ENCODE measurements around the gene GRIN2A. TPM values are rescaled to one million over a fixed set of nuclear protein-coding genes. Genes with fewer than 3 reads are reported as not detected.

Gene GRIN2A
- total RNA-seq, 2 experiments from 2014 or later, result not detected

DNA sequence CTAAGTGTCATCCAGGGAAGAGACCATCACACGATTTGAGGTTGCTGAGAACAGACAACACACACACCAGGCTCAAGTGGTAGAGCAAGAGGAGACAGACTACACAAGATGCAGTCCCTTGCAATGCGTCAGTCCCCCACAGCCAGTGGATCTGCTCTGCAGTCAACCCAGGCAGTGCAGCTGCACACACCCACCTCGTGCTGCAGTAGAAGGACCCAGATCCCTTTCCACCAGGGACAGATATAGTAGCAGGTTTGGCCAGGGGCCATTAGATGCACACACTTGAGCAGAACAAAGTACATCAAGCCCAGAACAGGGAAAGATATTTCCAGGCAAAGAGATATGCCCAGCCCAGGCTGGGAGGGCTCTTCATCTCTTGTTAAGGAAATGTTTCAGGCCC is 112.9 kb downstream of the GRIN2A start:
- no peaks in the 10 kb centered on the region for H3K4me1 Mint-ChIP-seq (ENCODE audit: low read depth)
- peaks cover 2% of the 10 kb centered on the region for H3K27me3 Mint-ChIP-seq
- CTCF ChIA-PET, result no interaction called here
- DNase-seq, result no peak
- H3K9me3 Mint-ChIP-seq, result no peaks in the 10 kb centered on the region
- intact Hi-C loops (cut with micrococcal nuclease), result no loop called here
- H3K36me3 Mint-ChIP-seq, result no peaks in the 10 kb centered on the region
- no peak overlapping the region for H3K27ac Mint-ChIP-seq
- no peak overlapping the region for H3K4me3 Mint-ChIP-seq
- POLR2A ChIA-PET, result no interaction called here

- DNase-seq, result no peak
- Mint-ChIP-seq H3K27me3 (peaks cover 2% of the 10 kb centered on the region), H3K27ac (no peak overlapping the region), H3K36me3 (no peaks in the 10 kb centered on the region), H3K4me1 (ENCODE audit: low read depth) (no peaks in the 10 kb centered on the region), H3K4me3 (no peak overlapping the region), H3K9me3 (no peaks in the 10 kb centered on the region)
- ChIA-PET CTCF (no interaction called here), POLR2A (no interaction called here)
- intact Hi-C loops (cut with micrococcal nuclease), result no loop called here
Measured at GRCh38 chr16:10067835-10068234, 114.4 kb downstream of the GRIN2A start.

GRCh38 chr16:10067406-10067805 is 114.8 kb downstream of the GRIN2A start:
- no peak overlapping the region for H3K27ac Mint-ChIP-seq
- intact Hi-C loops (cut with micrococcal nuclease), result no loop called here

DNA sequence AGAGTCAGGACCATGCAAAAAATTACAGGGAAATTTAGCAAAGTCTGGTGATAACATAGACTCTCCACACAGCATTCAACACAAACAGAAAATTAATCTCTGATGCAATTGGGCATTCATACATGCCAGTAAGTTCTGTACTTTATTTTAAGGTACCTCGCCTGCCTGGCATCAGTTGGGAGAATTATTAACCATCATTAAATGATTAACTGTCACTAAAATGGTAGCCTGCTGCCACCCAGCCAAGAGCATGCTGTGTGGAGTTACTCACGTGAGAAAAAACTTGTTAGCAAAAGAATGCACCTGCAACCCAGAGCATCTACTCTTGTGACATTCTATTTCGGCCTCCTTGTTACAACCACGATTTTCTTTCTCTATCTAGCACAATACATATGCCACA is 117.2 kb downstream of the GRIN2A start:
- intact Hi-C loops (cut with micrococcal nuclease), result no loop called here
- no peaks in the 10 kb centered on the region for H3K36me3 Mint-ChIP-seq
- ChIA-PET CTCF (no interaction called here), POLR2A (no interaction called here)
- no peaks in the 10 kb centered on the region for H3K9me3 Mint-ChIP-seq
- no peak overlapping the region for H3K4me3 Mint-ChIP-seq
- no peak for DNase-seq
- H3K27ac Mint-ChIP-seq, result no peak overlapping the region
- H3K27me3 Mint-ChIP-seq, result peaks cover 2% of the 10 kb centered on the region
- no peaks in the 10 kb centered on the region for H3K4me1 Mint-ChIP-seq (ENCODE audit: low read depth)

More at GRCh38 chr16:10067406-10067805, 114.8 kb downstream of the GRIN2A start:
- no peak for DNase-seq
- Mint-ChIP-seq H3K4me3 (no peak overlapping the region), H3K27me3 (peaks cover 2% of the 10 kb centered on the region), H3K4me1 (ENCODE audit: low read depth) (no peaks in the 10 kb centered on the region), H3K9me3 (no peaks in the 10 kb centered on the region), H3K36me3 (no peaks in the 10 kb centered on the region)
- POLR2A ChIA-PET, result no interaction called here
- CTCF ChIA-PET, result no interaction called here

- POLR2A ChIA-PET, result no interaction called here
- Mint-ChIP-seq H3K27ac (no peak overlapping the region), H3K27me3 (no peaks in the 10 kb centered on the region), H3K4me3 (no peak overlapping the region), H3K36me3 (no peaks in the 10 kb centered on the region), H3K9me3 (peaks cover 2% of the 10 kb centered on the region), H3K4me1 (ENCODE audit: low read depth) (no peaks in the 10 kb centered on the region)
- intact Hi-C loops (cut with micrococcal nuclease), result no loop called here
- CTCF ChIA-PET, result no interaction called here
- no peak for DNase-seq
Measured at GRCh38 chr16:10048850-10049249, 133.4 kb downstream of the GRIN2A start.

GRCh38 chr16:10045947-10046346 is 136.3 kb downstream of the GRIN2A start:
- Mint-ChIP-seq H3K27me3 (no peaks in the 10 kb centered on the region), H3K36me3 (no peaks in the 10 kb centered on the region), H3K9me3 (peaks cover 4% of the 10 kb centered on the region), H3K27ac (no peak overlapping the region), H3K4me1 (ENCODE audit: low read depth) (no peaks in the 10 kb centered on the region), H3K4me3 (no peak overlapping the region)
- no peak for DNase-seq
- POLR2A ChIA-PET, result no interaction called here
- intact Hi-C loops (cut with micrococcal nuclease), result no loop called here
- CTCF ChIA-PET, result no interaction called here

GRCh38 chr16:10045291-10045775 is 136.9 kb downstream of the GRIN2A start:
- H3K27me3 Mint-ChIP-seq, result no peaks in the 10 kb centered on the region
- no peak overlapping the region for H3K27ac Mint-ChIP-seq
- intact Hi-C loops (cut with micrococcal nuclease), result no loop called here
- peaks cover 4% of the 10 kb centered on the region for H3K9me3 Mint-ChIP-seq
- ChIA-PET CTCF (no interaction called here), POLR2A (no interaction called here)
- no peak for DNase-seq
- no peaks in the 10 kb centered on the region for H3K36me3 Mint-ChIP-seq
- no peaks in the 10 kb centered on the region for H3K4me1 Mint-ChIP-seq (ENCODE audit: low read depth)
- no peak overlapping the region for H3K4me3 Mint-ChIP-seq

DNA sequence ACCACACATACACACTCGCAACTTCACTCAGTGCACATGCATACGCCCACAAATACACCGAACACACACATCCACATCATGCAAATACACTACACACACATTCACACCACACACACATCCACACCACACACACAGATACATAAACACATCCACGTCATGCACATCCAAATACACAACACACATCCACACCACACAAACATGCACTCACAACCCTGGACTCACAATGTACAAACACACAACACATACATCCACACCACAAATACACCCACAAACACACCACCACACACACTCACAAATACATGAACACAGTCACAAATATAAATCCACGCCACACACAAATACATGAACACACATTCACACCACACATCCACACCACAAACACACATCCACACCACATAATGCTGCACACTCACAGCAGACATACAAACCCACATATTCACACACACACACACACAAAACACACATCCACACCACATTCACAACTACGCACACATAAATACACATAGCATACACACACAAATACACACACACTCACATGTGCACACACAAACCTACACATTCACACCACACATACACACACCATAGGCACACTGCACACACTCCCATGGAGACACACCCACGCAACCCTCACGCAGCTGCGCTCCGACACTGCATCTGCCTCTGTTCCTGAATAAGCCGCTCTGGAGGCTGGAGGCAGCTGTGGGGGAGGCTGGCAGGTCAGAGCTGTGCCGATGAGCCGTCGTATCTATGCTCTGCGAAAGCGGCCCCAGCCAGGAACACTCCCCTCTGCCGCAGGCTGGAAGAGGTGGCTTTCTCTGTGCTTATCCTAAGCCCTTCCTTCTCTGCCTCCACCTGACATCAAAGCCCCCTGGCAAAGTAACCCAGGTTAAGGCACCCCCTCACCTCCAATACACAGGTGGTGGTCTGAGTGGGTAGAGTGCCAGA is 141.8 kb downstream of the GRIN2A start:
- CTCF ChIA-PET, result interaction anchor here (0.6 kb wide), 1 partner anchor 52 kb away, joined by 3 read pairs; no protein-coding TSS in a partner anchor

DNA sequence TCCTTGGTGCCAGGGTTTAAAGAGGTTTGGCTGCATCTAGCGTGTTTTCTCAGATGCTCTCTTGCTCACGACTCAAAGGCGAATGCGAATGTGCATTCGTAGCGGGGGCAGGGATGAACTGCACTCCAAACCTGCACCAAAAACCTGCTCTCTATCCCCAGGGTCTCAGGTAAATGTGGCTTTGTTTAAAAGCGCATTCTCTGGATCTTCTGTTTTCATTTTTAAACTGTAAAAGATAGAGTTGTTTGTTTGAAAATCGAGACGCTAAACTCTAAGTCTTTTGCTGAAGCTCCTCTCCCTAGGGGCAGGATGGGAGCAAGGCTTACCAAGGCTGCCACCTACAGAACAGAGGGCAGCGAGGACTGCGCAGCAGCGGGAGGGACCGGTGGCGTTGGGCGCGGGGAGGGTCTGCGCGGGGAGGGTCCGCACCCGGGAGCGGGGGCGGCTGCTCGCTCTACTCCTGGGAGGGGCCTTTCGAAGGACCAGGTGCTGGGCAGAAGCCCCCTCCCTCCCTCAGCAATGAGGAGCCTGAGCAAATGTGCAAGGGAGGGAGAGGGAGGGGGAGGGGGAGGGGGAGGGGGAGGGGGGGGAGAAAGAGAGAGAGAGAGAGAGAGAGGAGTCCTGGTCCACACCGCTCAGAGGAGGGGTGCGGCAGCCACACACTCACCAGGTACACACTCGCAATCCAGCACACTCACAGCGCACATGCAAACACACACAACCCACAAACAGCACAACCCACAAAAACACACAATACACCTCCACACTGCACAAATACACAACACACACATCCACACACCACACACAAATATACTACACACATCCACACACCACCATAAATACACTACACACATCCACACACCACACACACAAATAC is 142.8 kb downstream of the GRIN2A start:
- ChIA-PET POLR2A (no interaction called here), CTCF (no interaction called here)
- peaks cover 2% of the 10 kb centered on the region for H3K9me3 Mint-ChIP-seq
- H3K4me1 Mint-ChIP-seq (ENCODE audit: low read depth), result peaks cover 2% of the 10 kb centered on the region
- no peak overlapping the region for H3K4me3 Mint-ChIP-seq
- H3K36me3 Mint-ChIP-seq, result no peaks in the 10 kb centered on the region
- no peak overlapping the region for H3K27ac Mint-ChIP-seq
- intact Hi-C loops (cut with micrococcal nuclease), result no loop called here
- H3K27me3 Mint-ChIP-seq, result peaks cover 3% of the 10 kb centered on the region
- peak; percentile 8 for DNase-seq

More for the DNA sequence above, 141.8 kb downstream of the GRIN2A start:
- Mint-ChIP-seq H3K4me3 (no peak overlapping the region), H3K4me1 (ENCODE audit: low read depth) (peaks cover 2% of the 10 kb centered on the region), H3K27me3 (peaks cover 3% of the 10 kb centered on the region), H3K36me3 (no peaks in the 10 kb centered on the region), H3K27ac (no peak overlapping the region), H3K9me3 (peaks cover 2% of the 10 kb centered on the region)
- POLR2A ChIA-PET, result no interaction called here
- intact Hi-C loops (cut with micrococcal nuclease), result no loop called here
- no peak for DNase-seq

DNA sequence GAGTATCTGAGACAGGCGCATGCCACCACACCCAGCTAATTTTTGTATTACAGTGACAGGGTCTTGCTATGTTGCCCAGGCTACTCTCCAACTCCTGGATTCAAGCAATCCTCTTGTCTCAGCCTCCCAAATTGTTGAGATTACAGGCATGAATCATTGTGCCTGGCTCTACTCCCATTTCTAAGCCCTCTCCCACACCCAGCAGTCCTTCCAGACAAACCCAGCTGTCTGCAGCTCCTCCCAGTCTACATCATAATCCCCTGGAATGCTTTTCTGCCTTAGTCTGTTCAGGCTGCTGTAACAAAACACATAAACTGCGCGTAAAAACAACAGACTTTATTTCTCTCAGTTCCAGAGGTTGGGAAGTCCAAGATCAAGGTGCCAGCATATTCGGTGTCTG is 144.5 kb downstream of the GRIN2A start:
- POLR2A ChIA-PET, result no interaction called here
- H3K9me3 Mint-ChIP-seq, result peaks cover 2% of the 10 kb centered on the region
- DNase-seq, result no peak
- CTCF ChIA-PET, result no interaction called here
- H3K36me3 Mint-ChIP-seq, result no peaks in the 10 kb centered on the region
- peaks cover 3% of the 10 kb centered on the region for H3K27me3 Mint-ChIP-seq
- H3K4me3 Mint-ChIP-seq, result no peak overlapping the region
- intact Hi-C loops (cut with micrococcal nuclease), result no loop called here
- H3K27ac Mint-ChIP-seq, result no peak overlapping the region
- H3K4me1 Mint-ChIP-seq (ENCODE audit: low read depth), result peaks cover 2% of the 10 kb centered on the region

GRCh38 chr16:10036956-10037355 is 145.3 kb downstream of the GRIN2A start:
- intact Hi-C loops (cut with micrococcal nuclease), result no loop called here
- POLR2A ChIA-PET, result no interaction called here

DNA sequence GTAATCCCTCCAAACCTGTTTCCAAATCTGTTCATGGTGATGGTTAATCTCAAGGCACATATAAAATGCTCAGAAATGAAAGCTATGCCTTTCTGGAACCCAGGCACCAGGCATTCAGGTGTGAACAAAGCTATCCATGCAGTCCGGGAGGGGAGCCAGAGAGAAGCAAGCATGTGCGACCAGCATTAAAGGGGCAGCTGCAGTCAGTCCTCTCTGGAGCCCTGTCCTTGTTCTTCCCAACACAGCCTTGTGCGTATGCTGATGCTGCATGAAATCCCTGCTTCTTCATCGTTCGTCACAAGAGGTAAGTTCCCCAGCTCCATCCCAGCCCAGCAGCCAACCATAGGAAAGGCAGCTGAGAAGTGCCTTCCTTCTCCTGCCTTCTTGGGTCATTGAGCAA is 148.7 kb downstream of the GRIN2A start:
- no peak overlapping the region for H3K27ac Mint-ChIP-seq
- intact Hi-C loops (cut with micrococcal nuclease), result no loop called here
- no peaks in the 10 kb centered on the region for H3K4me1 Mint-ChIP-seq (ENCODE audit: low read depth)
- CTCF ChIA-PET, result no interaction called here
- POLR2A ChIA-PET, result no interaction called here
- H3K27me3 Mint-ChIP-seq, result no peaks in the 10 kb centered on the region
- no peak for DNase-seq
- H3K4me3 Mint-ChIP-seq, result no peak overlapping the region
- H3K9me3 Mint-ChIP-seq, result no peaks in the 10 kb centered on the region
- no peaks in the 10 kb centered on the region for H3K36me3 Mint-ChIP-seq

More at GRCh38 chr16:10036956-10037355, 145.3 kb downstream of the GRIN2A start:
- DNase-seq, result no peak
- no peak overlapping the region for H3K27ac Mint-ChIP-seq
- no peaks in the 10 kb centered on the region for H3K9me3 Mint-ChIP-seq
- H3K36me3 Mint-ChIP-seq, result no peaks in the 10 kb centered on the region
- no peak overlapping the region for H3K4me3 Mint-ChIP-seq
- H3K4me1 Mint-ChIP-seq (ENCODE audit: low read depth), result peaks cover 2% of the 10 kb centered on the region
- peaks cover 3% of the 10 kb centered on the region for H3K27me3 Mint-ChIP-seq
- CTCF ChIA-PET, result no interaction called here

All from activated CD4-positive, alpha-beta memory T cell treated with anti-CD3 and anti-CD28 coated beads for 36 hours (primary cell).